GM04504 (cell line): ENCODE data around the gene SOX21.

Experiments used
- DNase-seq: peaks from one replicate; pipeline ENCODE4 v3.0.0-alpha.2; 2012; ENCODE audit warnings: low read depth

SOX21 gene

GRCh38 chr13:94709001-94709834, 3.1 kb downstream of the SOX21 start:
- no peak for DNase-seq

DNA sequence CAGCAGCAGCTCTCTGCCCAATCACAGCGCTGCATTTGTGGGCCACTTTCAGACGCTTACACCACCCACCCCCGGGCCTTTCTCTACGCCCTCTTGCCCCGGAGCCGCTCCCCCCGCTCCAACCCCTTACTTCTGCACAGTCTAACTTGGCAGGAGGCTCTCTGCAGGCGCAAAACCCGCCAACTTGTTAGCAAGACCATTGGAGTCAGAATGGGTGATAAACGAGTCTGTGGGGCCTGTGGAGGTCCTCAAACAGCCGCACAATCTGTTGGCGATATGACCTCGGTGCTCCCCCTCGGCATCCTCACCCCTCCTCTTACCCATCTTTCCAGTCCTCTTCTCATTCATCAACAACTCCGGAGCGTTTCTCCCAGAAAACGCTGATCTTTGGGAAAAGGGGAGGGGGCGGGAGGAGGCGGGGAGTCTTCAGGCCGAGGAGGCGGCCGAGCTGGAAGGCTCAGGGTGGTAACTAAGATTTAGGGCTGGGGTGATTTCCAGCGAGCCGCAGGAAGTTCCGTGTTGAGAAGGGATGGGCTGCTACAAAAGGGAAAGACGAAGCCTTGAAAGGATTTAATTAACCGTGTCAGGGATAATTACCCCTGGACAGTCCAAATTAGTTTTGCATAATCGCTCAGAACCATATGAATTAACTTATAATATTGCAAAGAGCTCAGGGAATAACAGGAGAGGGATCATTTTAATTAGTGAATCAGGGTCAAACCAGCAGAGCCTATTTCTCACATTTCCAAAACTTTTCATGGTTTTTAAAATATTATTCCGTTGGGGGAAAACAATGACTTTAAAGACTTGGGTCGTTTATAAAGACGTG, 4.1 kb downstream of the SOX21 start:
- no peak for DNase-seq

DNA sequence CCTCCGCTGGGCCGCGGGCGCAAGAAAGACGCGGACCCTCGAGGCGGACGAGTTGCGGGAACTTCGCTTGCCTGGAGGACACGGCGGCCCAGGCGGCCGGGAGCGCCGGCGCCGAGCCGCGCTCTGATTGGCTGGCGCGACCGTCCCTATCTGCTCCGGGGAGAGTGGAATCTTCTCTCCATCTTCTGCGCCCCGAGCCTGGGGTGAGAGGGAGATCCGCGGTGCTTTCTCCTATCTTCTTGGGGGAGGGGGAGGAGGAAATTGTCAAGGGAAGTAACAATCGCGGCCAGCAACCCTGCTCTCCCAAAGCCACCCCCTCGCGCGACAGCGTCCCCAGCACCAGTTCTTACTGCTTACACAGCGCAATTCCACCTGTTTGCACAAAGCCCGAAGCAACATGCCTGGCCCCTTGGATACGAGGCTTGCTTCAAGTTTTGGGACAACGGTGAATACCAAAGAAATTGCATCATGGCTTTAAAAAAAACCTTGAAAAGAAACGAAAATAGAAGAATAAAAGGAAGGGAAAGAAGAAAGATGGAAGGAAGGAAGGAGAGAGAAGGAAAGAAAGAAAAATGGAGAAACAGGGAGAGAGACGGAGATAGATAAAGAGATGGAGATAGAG, 4.8 kb downstream of the SOX21 start:
- DNase-seq = no peak

DNA sequence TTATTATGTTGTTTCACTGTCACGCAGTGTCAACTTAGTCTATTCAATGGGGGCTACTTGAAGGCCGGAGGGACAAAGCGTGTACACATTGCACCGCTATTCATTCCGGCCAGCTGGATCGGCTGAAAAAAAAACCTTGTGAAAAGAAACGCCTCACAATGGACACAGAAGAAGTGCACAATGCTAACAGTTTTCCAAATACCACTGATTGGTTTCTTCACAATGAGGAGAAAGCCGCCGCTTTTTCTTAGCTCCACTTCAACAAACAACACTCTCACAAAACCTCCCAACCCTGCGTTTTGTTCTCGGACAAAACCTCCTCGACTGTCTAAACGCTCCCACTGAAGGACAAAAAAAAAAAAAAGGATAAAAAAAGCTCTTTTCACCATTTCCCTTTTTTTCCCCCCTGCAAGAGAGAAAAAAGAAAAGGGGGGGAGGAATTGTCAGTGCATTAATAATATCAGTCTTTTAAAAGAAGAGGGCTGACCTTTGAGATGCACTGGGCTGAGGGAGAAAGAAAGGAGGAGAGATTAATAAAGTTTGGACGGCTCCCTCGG, 5.4 kb downstream of the SOX21 start:
- DNase-seq = no peak

DNA sequence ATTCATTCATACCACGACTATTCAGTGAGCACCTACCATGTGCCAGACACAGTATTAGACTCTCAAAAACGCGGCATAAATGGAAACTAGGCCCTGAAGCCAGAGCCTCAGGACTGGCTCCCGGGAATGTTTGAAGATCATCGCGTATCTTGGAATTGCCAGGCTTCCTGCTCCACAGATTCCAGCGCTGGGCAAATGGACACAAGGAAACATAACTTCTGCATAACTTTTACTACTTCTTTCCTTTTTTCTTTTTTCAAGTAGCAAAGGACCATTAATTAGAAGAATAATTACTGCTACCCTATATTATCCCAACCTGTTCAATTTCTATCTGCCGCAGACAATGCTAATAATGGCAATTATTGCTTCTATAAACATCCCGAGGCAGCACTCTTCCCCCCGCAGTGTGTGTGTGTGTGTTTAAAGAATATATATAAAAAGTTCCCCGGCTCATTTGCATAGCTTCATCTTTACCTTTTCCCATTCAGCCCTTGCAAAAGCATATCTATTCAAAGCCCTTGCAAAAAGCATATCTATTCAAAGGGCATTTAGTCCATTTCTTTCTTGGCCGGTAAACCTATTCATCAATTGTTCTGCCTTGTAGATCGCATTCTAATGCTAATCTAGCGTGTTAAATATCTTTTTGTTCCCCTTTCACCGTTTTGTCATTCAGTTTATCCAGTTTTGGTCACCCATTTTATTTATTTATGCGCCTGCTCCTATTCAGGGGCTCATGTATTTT, 6.1 kb downstream of the SOX21 start:
- no peak for DNase-seq

DNA sequence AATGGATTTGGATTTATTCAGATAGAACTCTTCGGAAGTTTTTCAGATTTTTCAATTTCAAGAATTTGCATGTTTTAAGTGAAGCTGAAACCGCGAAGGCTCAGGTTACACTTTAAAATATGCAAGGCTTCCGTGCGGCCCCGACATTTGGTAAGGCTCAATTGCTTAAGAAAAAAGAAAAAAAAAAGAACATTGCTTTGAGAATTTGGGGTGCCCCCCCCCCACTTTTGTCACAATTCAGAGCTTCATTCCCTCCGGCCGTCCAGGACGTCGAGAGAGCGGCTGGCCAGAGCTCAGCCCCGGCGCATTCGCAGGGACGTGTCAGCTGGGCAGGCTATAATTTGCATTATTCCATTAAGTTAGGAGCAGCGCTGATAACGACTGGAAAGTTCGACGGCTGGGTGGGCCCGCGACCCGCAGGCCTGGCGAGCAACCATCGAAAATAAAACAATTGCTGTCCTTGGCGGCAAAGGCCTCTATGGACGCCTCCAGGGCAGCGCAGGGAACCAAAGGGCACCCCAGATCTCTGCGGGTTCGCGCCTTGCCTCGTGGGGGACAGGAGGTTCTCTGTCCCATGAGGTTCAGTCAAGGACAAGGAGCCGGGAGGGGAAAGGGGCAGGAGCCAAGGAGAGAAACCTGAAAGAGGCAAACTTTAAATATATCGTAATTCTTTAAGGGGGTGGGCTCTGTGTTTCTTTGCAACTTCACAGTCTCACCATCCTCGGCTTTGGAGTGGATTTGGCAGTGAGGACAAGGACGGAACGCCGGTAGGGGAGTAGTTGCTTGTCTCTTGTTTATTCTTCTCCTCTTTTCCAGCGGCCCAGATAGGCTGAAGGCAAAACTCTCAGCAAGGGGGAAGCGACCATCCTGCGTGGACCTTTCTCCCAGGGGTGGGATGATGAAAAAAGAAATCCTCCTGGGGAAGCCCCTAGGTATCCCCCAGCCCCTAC, 7.0 kb downstream of the SOX21 start:
- DNase-seq = no peak

DNA sequence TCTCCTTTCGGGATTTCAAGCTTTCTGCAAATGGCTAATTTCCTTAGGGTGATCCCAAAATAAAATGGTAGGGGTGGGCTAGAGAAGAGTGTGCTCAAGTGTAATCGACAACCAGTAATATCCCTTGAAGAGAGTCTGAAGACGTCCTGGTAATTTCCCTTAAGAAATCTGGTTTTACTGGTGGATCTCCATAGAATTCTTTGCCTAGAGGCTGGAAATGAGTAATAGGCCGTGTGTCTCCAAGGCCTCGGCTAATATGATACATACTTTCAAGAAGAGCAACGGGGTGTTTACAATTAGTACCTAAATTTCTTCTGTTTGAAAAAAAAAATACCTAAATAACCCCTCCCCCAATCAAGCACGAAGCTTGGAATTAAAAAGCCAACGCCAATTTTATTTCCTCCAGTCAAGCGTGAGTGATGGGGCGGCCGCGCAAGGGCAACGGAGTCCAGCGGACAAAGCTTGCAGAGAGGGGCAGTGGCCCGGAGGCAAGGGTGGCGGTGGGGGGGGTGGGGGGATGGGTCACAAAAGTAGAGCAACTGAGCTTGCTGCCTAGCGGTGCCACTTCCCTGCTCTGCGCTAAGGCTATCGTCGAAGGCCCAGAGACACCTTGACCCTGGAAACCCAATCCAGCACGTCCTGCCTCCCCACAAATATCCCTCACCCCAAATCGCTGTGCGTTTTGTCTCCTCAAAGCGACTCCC, 7.8 kb downstream of the SOX21 start:
- no peak for DNase-seq

DNA sequence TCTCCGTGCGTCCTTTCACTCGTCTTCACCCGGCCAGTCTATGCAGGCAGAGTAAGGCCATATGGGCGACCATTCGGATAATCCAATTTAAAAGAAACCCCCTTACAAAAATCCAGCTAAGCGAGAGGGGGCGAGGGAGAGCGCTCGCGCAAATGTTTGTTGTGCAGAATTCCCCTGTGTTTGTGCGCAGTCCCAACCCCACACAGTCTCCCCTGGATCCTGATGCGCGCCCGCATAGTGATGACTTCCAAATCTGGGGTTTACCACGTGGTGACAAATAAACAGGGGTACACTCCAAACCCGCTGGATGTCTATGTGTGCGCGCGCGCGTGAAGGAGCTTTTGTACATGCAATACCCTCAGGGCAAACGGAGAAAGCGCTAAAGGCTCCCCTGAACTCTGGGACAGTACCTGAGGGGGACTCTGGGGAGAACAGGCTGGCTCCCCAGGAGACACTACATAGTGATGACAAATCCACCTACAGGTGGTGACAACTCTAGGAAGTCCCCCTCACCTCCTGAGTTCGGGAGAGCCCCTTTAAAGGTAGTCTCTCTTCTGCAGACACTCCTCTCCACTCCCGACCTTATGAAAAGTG, 8.5 kb downstream of the SOX21 start:
- no peak for DNase-seq

DNA sequence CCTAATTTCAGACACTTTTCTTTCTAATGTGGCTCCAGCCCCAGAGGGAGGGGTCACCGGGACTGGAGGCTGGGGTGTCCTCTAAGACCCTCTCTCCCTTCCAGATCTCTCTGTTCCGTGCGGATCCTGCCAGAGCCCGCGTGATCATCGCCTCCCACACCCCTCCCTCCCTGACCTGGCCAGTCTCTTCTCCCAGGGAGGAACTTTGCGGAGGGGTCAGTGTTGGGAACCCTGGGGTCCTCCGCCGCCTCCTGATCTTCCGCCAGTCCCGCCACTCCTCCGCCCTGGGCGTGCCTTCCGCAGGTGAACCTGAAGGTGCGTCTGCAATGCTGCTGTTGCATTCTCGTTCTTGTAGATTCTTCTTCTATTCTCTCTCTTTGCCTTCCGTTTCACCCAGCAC, 9.1 kb downstream of the SOX21 start:
- no peak for DNase-seq

GRCh38 chr13:94702181-94703041, 9.9 kb downstream of the SOX21 start:
- DNase-seq = no peak

DNA sequence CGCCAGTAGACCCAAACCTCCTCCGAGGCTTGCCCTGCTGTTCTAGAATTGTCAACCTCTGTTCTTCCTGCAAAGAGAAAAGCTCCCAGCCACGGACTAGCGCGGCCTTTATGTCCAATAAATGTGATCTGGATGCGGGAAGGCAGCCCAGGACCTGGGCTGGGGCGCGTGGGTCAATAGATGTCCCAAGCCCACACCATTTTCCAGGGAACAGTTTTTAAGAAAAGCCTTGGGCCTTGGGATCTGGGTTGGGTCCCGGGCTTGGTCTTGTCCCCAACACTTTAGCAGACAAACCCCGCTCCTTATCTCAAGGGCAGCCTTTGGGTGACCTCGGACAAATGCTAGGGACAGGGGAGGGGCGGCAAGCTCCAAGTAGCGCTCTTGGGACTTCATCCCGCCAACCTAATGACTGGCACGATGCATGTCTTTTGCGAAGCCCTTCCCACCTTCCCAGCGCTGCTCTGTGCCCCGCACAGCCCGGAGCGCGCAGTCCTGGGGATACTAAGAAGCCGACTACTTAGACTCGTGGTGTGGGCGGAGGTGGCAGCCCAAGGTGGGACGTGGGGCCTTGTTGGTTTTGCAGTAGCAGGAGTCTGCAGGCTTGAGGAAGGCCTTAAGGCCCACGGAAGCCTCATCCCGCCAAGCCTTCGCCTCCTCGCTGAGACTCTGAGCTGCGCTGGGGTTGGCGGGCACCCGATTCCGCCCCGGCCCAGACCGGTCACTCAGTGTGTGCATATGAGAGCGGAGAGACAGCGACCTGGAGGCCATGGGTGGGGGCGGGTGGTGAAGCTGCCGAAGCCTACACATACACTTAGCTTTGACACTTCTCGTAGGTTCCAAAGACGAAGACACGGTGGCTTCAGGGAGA, 10.8 kb downstream of the SOX21 start:
- DNase-seq = no peak

- no peak for DNase-seq
These were observed 11.8 kb downstream of the SOX21 start for GRCh38 chr13:94700536-94700935.

- no peak for DNase-seq
These were observed 12.3 kb downstream of the SOX21 start for GRCh38 chr13:94700051-94700535.

- no peak for DNase-seq
These were observed 16.2 kb downstream of the SOX21 start for GRCh38 chr13:94696171-94696570.

- DNase-seq = no peak
These were observed 20.3 kb downstream of the SOX21 start for GRCh38 chr13:94692030-94692429.

- DNase-seq = no peak
These were observed 28.9 kb downstream of the SOX21 start for GRCh38 chr13:94683409-94683808.

GRCh38 chr13:94682229-94682628, 30.1 kb downstream of the SOX21 start:
- DNase-seq = no peak
